ENCODE results near the gene PLP1. TPM values are rescaled to one million over a fixed set of nuclear protein-coding genes. Genes with fewer than 3 reads are reported as not detected.

The PLP1 gene
- total RNA-seq, 1 donor from 2014 or later: not detected

DNA sequence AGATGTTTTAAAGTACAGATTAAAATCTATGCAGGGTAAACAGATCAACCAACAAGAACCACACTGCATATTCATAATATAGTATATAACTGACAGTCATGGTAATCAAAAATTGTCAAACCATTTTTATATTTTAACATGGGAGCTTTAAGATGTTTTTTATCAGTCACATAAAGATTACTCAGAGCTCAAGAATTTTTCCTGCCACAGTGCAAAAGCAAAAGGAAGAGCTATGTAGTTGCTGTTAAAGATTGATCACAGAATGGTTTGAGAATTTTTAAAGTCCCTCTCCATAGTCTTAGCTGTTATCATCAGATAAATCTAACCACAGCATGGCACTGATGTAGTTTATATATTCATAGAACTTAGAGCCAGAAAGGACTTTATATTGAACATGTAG lies 47.0 kb downstream of the PLP1 start:
- intact Hi-C loops (cut with DNase I): no loop called here
- Histone ChIP-seq H3K27ac (no peak overlapping the region), H3K4me1 (no peaks in the 10 kb centered on the region), H3K4me3 (no peak overlapping the region), H3K36me3 (no peaks in the 10 kb centered on the region), H3K9me3 (no peaks in the 10 kb centered on the region), H3K27me3 (no peaks in the 10 kb centered on the region)
- ATAC-seq (no peak), DNase-seq (no peak)
- no peak for TF ChIP-seq CTCF (IDR thresholded peaks at IDR 0.05)

DNA sequence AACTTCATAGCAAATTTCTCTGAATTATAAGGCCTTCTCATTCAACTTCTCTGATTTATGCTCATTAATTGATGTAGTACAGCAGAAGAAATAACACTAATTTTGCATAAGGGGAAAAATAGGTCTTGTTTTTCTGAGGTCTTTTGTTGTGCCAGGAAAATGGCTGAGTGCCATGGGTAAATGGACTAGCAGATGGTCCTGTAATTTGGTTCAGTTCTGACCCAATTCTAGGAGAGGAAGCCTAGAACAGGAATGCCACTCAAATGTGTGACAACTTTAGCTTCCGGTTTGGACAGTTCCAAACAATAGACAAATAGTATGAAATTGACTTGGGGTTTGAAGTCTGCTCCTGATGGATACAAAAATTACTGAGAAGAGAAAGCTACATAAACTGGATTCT lies 49.2 kb downstream of the PLP1 start:
- intact Hi-C loops (cut with DNase I): no loop called here
- DNase-seq (no peak), ATAC-seq (no peak)
- Histone ChIP-seq H3K9me3 (no peaks in the 10 kb centered on the region), H3K36me3 (no peaks in the 10 kb centered on the region), H3K27me3 (no peaks in the 10 kb centered on the region), H3K4me3 (no peak overlapping the region), H3K4me1 (no peaks in the 10 kb centered on the region), H3K27ac (no peak overlapping the region)
- no peak for TF ChIP-seq CTCF (IDR thresholded peaks at IDR 0.05)

GRCh38 chrX:103828529-103828928 lies 51.9 kb downstream of the PLP1 start:
- DNase-seq (no peak), ATAC-seq (no peak)
- H3K4me1 ChIP-seq: no peaks in the 10 kb centered on the region
- no peaks in the 10 kb centered on the region for H3K27me3 ChIP-seq
- intact Hi-C loops (cut with DNase I): no loop called here
- H3K4me3 ChIP-seq: no peak overlapping the region
- no peak overlapping the region for H3K27ac ChIP-seq
- H3K9me3 ChIP-seq: no peaks in the 10 kb centered on the region
- TF ChIP-seq CTCF (IDR thresholded peaks at IDR 0.05): no peak
- H3K36me3 ChIP-seq: no peaks in the 10 kb centered on the region

- Histone ChIP-seq H3K4me1 (no peaks in the 10 kb centered on the region), H3K9me3 (no peaks in the 10 kb centered on the region), H3K36me3 (no peaks in the 10 kb centered on the region), H3K27me3 (no peaks in the 10 kb centered on the region), H3K4me3 (no peak overlapping the region), H3K27ac (no peak overlapping the region)
- ATAC-seq: no peak
- intact Hi-C loops (cut with DNase I): no loop called here
- DNase-seq: no peak
- TF ChIP-seq CTCF (IDR thresholded peaks at IDR 0.05): no peak
These were observed 54.2 kb downstream of the PLP1 start for GRCh38 chrX:103830848-103831247.

- DNase-seq (no peak), ATAC-seq (no peak)
- intact Hi-C loops (cut with DNase I): no loop called here
- no peaks in the 10 kb centered on the region for H3K4me1 ChIP-seq
- no peaks in the 10 kb centered on the region for H3K36me3 ChIP-seq
- H3K9me3 ChIP-seq: no peaks in the 10 kb centered on the region
- no peak for TF ChIP-seq CTCF (IDR thresholded peaks at IDR 0.05)
- no peaks in the 10 kb centered on the region for H3K27me3 ChIP-seq
- peak overlapping the region; percentile 58 for H3K4me3 ChIP-seq
- H3K27ac ChIP-seq: no peak overlapping the region
These were observed 54.7 kb downstream of the PLP1 start for GRCh38 chrX:103831342-103831802.

Data from upper lobe of right lung (tissue), 1 donor.